IMR-90 (cell line): ENCODE data around the gene ALCAM. TPM values are rescaled to one million over a fixed set of nuclear protein-coding genes. Genes with fewer than 3 reads are reported as not detected.

Experiments used
- ATAC-seq: fragments of 200-7000 bp; cut with Tn5 transposase; 2 replicates; pipeline ENCODE4 v1.9.1; 2020; ENCODE audit warnings: low read depth, mild to moderate bottlenecking, moderate library complexity
- BruUV-seq: library from RNA; stranded (reverse); fragments of 400-500 nt; replicated peaks from 2 replicates; lab custom pipeline; 2021; lab: Mats Ljungman, UMichigan
- CTCF ChIA-PET: fragments of 300-600 bp; formaldehyde crosslinking; extraction: SDS; loops from one replicate; lab custom pipeline; 2021; ENCODE audit warnings: antibody characterized with exemption; lab: Yijun Ruan, JAX
- POLR2A ChIA-PET: fragments of 300-600 bp; sonication (Branson Sonifier 250); formaldehyde crosslinking; loops from one replicate; lab custom pipeline; 2022; ENCODE audit warnings: antibody characterized with exemption; ENCODE audit not compliant: unreplicated experiment; lab: Charles Lee
- DNase-seq: peaks from one replicate; pipeline ENCODE4 v3.0.0; 2013
- H2AFZ ChIP-seq: replicated peaks from 2 replicates; pipeline ENCODE3; 2013; ENCODE audit warnings: low read length, mild to moderate bottlenecking; ENCODE audit not compliant: poor library complexity
- H2AK5ac ChIP-seq: 2 replicates; pipeline ENCODE4 v1.6.1; 2013; ENCODE audit warnings: low read depth, low read length, inconsistent platforms
- H2AK9ac ChIP-seq: replicated peaks from 2 replicates; pipeline ENCODE3; 2013; ENCODE audit warnings: mild to moderate bottlenecking, low read depth, low read length, moderate library complexity; ENCODE audit not compliant: poor library complexity
- H2BK120ac ChIP-seq: 2 replicates; pipeline ENCODE4 v1.6.1; 2013; ENCODE audit warnings: low read depth, low read length, inconsistent platforms
- H2BK15ac ChIP-seq: 3 replicates; pipeline ENCODE4 v1.6.1; 2013; ENCODE audit warnings: low read depth, low read length, inconsistent platforms
- H2BK20ac ChIP-seq: 2 replicates; pipeline ENCODE4 v1.6.1; 2013; ENCODE audit warnings: low read depth, mild to moderate bottlenecking, inconsistent platforms, low read length, moderate library complexity
- H2BK5ac ChIP-seq: 2 replicates; pipeline ENCODE4 v1.6.1; 2013; ENCODE audit warnings: mild to moderate bottlenecking, low read depth, low read length, inconsistent platforms; ENCODE audit not compliant: poor library complexity, severe bottlenecking
- H3K14ac ChIP-seq: replicated peaks from 2 replicates; pipeline ENCODE4 v1.6.1; 2013; ENCODE audit warnings: low read depth, low read length, inconsistent platforms
- H3K18ac ChIP-seq: 2 replicates; pipeline ENCODE4 v1.6.1; 2013; ENCODE audit warnings: low read depth, low read length, control low read depth
- H3K23ac ChIP-seq: 2 replicates; pipeline ENCODE4 v1.6.1; 2013; ENCODE audit warnings: low read depth, low read length, inconsistent platforms
- H3K27ac ChIP-seq: 2 replicates; pipeline ENCODE4 v1.5.1; 2013; ENCODE audit warnings: mild to moderate bottlenecking, control low read depth, low read length; ENCODE audit not compliant: insufficient read depth
- H3K27me3 ChIP-seq: 2 replicates; pipeline ENCODE4 v1.6.1; 2013; ENCODE audit warnings: low read length; ENCODE audit not compliant: control insufficient read depth, insufficient read depth
- H3K36me3 ChIP-seq: 2 replicates; pipeline ENCODE4 v1.6.1; 2013; ENCODE audit warnings: low read length, mixed read lengths; ENCODE audit not compliant: control insufficient read depth, insufficient read depth
- H3K4ac ChIP-seq: 2 replicates; pipeline ENCODE4 v1.6.1; 2013; ENCODE audit warnings: low read depth, low read length, inconsistent platforms
- H3K4me1 ChIP-seq: 2 replicates; pipeline ENCODE4 v1.6.1; 2013; ENCODE audit warnings: low read length, mixed read lengths; ENCODE audit not compliant: control insufficient read depth, insufficient read depth
- H3K4me2 ChIP-seq: 2 replicates; pipeline ENCODE4 v1.6.1; 2013; ENCODE audit warnings: low read depth, mild to moderate bottlenecking, control low read depth, low read length, moderate library complexity
- H3K4me3 ChIP-seq: 2 replicates; pipeline ENCODE4 v1.5.1; 2013; ENCODE audit warnings: low read depth, mild to moderate bottlenecking, control low read depth, low read length, moderate library complexity; ENCODE audit not compliant: insufficient read depth
- H3K56ac ChIP-seq: 2 replicates; pipeline ENCODE4 v1.6.1; 2013; ENCODE audit warnings: low read length, inconsistent platforms; ENCODE audit not compliant: insufficient read depth; ENCODE audit errors: extremely low read depth
- H3K79me1 ChIP-seq, 2 experiments: 2 replicates each; pipeline ENCODE4 v1.6.1; 2013; ENCODE audit warnings: low read length in 2 of 2, inconsistent platforms in 1 of 2, low read depth in 1 of 2
- H3K9ac ChIP-seq: 2 replicates; pipeline ENCODE4 v1.6.1; 2013; ENCODE audit warnings: low read depth, low read length, control low read depth
- H3K9me1 ChIP-seq: 2 replicates; pipeline ENCODE4 v1.6.1; 2013; ENCODE audit warnings: low read length, inconsistent platforms; ENCODE audit not compliant: insufficient read depth
- H3K9me3 ChIP-seq: 2 replicates; pipeline ENCODE4 v1.6.1; 2013; ENCODE audit warnings: low read length; ENCODE audit not compliant: control insufficient read depth, insufficient read depth
- H4K20me1 ChIP-seq: 2 replicates; pipeline ENCODE4 v1.6.1; 2013; ENCODE audit warnings: low read length, inconsistent platforms; ENCODE audit not compliant: insufficient read depth
- H4K5ac ChIP-seq: 2 replicates; pipeline ENCODE4 v1.6.1; 2013; ENCODE audit warnings: mild to moderate bottlenecking, low read depth, low read length, control low read depth
- H4K8ac ChIP-seq, 2 experiments: 2 replicates each; pipeline ENCODE4 v1.6.1; 2013; ENCODE audit warnings: low read depth in 2 of 2, low read length in 2 of 2, control low read depth in 1 of 2, inconsistent platforms in 1 of 2
- H4K91ac ChIP-seq: 2 replicates; pipeline ENCODE4 v1.6.1; 2013; ENCODE audit warnings: low read depth, low read length, inconsistent platforms; ENCODE audit not compliant: insufficient read depth
- BHLHE40 ChIP-seq: fragments of 150-350 bp; IDR thresholded peaks from 2 replicates; pipeline ENCODE4 v1.6.1; 2016; ENCODE audit warnings: mild to moderate bottlenecking, low read depth, low read length
- CHD1 ChIP-seq: IDR thresholded peaks from 2 replicates; pipeline ENCODE4 v1.6.1; 2012; ENCODE audit warnings: low read depth, low read length, improper control_type of control experiment
- MAZ ChIP-seq: IDR thresholded peaks from 2 replicates; pipeline ENCODE4 v1.6.1; 2012; ENCODE audit warnings: low read depth, mild to moderate bottlenecking, low read length, improper control_type of control experiment, moderate library complexity, borderline replicate concordance
- NFE2L2 ChIP-seq: fragments of 150-350 bp; IDR thresholded peaks from 2 replicates; pipeline ENCODE4 v1.6.1; 2016; ENCODE audit warnings: low read depth, mild to moderate bottlenecking, low read length
- POLR2A ChIP-seq: IDR thresholded peaks from 2 replicates; pipeline ENCODE4 v1.6.1; 2012; ENCODE audit warnings: mild to moderate bottlenecking, low read depth, low read length
- RAD21 ChIP-seq: IDR thresholded peaks from 2 replicates; pipeline ENCODE4 v1.6.1; 2012; ENCODE audit warnings: low read length, improper control_type of control experiment
- WGBS, 2 experiments: methylation state at CpG; one replicate each; pipeline versions ENCODE4 v1.1.5 to v1.1.7; 2013; ENCODE audit warnings: missing lambda C conversion rate in 2 of 2; ENCODE audit not compliant: insufficient read length in 1 of 2; ENCODE audit errors: extremely low coverage in 2 of 2; 5-methylcytosine and 5-hydroxymethylcytosine counted together
- dilution Hi-C: fragments of 300-500 bp; cut with HindIII; formaldehyde crosslinking; loops from one replicate; pipeline ENCODE4 v1.14.3; 2018; ENCODE audit warnings: low sequenced_read_pairs; ENCODE audit not compliant: unreplicated experiment
- in situ Hi-C: fragments of 300-500 bp; cut with MboI; formaldehyde crosslinking; loops from 3 replicates; pipeline ENCODE4 v1.14.3; 2019; ENCODE audit warnings: low sequenced_read_pairs, inconsistent platforms, mixed read lengths
- intact Hi-C: fragments of 100-400 bp; cut with micrococcal nuclease; formaldehyde crosslinking; loops from 2 replicates; pipeline ENCODE4 v1.10.0; 2022
- polyA plus RNA-seq, 3 experiments: library from polyadenylated mRNA; depleted of rRNA; stranded (reverse); fragments of >200 nt; gene quantifications; 2 replicates each; pipeline ENCODE4 v1.2.3, GENCODE V29; 2012; ENCODE audit warnings: low replicate concordance in 1 of 3
- total RNA-seq: library from RNA; depleted of rRNA; stranded (reverse); fragments of >200 nt; gene quantifications from 2 replicates; pipeline ENCODE4 v1.2.3, GENCODE V29; 2012
- TF ChIP-seq, protein P1 (sequence below): fragments of 150-350 bp; IDR thresholded peaks from 2 replicates; pipeline ENCODE4 v1.6.1; 2017; ENCODE audit warnings: mild to moderate bottlenecking, antibody characterized with exemption, low read length, low read depth
- TF ChIP-seq, protein P2 (sequence below): fragments of 150-350 bp; IDR thresholded peaks from 2 replicates; pipeline ENCODE4 v1.6.1; 2016; ENCODE audit warnings: low read depth, mild to moderate bottlenecking, low read length, moderate library complexity, borderline replicate concordance

Gene ALCAM
- total and polyA plus RNA-seq, 2 of the 4 experiments (the other 2 are of a cell fraction): 117 to 423 TPM

DNA sequence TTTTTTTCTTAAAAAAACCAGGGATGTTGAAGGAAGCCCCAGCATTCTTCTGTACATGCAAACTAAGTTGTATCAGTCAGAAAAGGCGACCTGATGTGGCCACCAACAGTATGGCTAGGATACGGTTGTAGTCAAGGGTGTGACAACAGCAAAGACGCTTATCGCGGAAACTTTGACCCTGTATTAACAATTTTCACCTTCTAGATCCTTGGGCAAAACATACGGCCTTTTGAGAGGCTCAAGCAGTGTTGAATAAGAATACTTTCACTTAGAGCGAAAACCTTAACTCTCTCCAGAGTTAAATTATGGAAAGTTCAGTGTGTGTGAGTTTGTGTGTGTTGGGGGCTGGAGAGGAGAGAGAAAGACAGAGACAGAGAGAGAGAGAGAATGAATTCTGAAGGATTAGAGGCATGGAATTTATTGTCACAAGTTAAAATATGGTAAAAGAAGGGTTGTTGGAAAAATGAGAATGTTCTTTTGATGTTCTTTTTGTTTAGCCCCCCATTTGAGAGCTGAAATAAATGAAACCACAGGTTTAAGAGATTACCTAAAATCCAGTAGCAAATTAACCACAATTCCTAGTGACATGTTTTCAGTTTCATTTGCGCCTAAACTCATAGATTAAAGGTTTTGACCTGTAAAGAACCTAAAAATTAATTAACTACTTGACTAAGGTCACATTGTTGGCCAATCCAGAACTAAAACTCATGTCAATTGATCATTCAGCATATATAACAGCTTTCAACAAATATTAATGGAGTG is 9.2 kb downstream of the ALCAM start (continued):
- TF ChIP-seq BHLHE40: no peak
- TF ChIP-seq POLR2A: no peak

DNA sequence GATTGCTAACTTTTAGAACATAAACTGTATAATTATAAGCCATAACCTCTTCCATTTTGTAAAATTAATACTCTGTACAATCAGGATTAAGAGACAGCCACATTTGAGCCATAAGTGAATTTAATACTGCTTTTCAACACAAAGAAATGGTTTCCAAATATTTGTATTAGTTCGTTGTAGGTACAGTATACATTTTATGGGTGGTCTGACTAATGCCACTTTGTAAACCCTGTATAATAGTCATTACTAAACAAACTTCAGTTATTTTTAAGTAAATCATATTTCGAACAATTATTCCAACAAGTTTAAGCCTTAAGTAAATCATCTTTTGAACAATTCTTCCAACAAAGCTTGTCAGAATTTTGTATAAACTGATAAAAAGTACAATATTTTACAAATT is 11.0 kb downstream of the ALCAM start:
- no peak overlapping the region for H3K18ac ChIP-seq
- DNase-seq (no peak), ATAC-seq (no peak)
- WGBS, 2 experiments: no CpG with 5 or more reads among the region's 2 CpGs
- dilution Hi-C loops: no loop called here
- H4K91ac ChIP-seq: no peak overlapping the region
- no TSS peak for BruUV-seq
- H3K9me1 ChIP-seq: 0 out of 2 replicates have a peak, but pooled peaks cover 3% of the 10 kb centered on the region
- no peak overlapping the region for H3K4me2 ChIP-seq
- peaks cover 3% of the 10 kb centered on the region; the same call in 1 of the 2 replicates for H3K4me1 ChIP-seq
- POLR2A ChIA-PET: no interaction called here
- H3K56ac ChIP-seq: no peak overlapping the region
- TF ChIP-seq CHD1 (no peak), RAD21 (no peak), MAZ (no peak), POLR2A (no peak), NFE2L2 (no peak)
- TF ChIP-seq, protein P1, sequence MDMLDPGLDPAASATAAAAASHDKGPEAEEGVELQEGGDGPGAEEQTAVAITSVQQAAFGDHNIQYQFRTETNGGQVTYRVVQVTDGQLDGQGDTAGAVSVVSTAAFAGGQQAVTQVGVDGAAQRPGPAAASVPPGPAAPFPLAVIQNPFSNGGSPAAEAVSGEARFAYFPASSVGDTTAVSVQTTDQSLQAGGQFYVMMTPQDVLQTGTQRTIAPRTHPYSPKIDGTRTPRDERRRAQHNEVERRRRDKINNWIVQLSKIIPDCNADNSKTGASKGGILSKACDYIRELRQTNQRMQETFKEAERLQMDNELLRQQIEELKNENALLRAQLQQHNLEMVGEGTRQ: no peak
- TF ChIP-seq, protein P2, sequence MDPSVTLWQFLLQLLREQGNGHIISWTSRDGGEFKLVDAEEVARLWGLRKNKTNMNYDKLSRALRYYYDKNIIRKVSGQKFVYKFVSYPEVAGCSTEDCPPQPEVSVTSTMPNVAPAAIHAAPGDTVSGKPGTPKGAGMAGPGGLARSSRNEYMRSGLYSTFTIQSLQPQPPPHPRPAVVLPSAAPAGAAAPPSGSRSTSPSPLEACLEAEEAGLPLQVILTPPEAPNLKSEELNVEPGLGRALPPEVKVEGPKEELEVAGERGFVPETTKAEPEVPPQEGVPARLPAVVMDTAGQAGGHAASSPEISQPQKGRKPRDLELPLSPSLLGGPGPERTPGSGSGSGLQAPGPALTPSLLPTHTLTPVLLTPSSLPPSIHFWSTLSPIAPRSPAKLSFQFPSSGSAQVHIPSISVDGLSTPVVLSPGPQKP: no peak
- no peak overlapping the region for H2AFZ ChIP-seq
- H2BK15ac ChIP-seq: no peak overlapping the region
- H3K4ac ChIP-seq: no peak overlapping the region
- 0 out of 2 replicates have a peak, but pooled peaks cover 1% of the 10 kb centered on the region for H3K36me3 ChIP-seq
- H3K23ac ChIP-seq: no peak overlapping the region
- H3K9ac ChIP-seq: no peak overlapping the region
- no peak overlapping the region for H3K14ac ChIP-seq
- intact Hi-C loops: no loop called here
- no peaks in the 10 kb centered on the region for H3K9me3 ChIP-seq
- H2BK120ac ChIP-seq: no peak overlapping the region
- peaks cover under 1 to 26% of the 10 kb centered on the region in 2 experiments; a peak in 2 of 4 replicates for H3K79me1 ChIP-seq
- CTCF ChIA-PET: no interaction called here
- no peak overlapping the region for H3K27ac ChIP-seq
- H4K5ac ChIP-seq: no peak overlapping the region
- H4K20me1 ChIP-seq: no peaks in the 10 kb centered on the region; the same call in 1 of the 2 replicates
- no peak overlapping the region for H2BK20ac ChIP-seq
- no peaks in the 10 kb centered on the region for H3K27me3 ChIP-seq
- H3K4me3 ChIP-seq: no peak overlapping the region
- in situ Hi-C loops: loop anchor here (5.0 kb wide), 1 partner anchor 135 kb away; no protein-coding TSS in a partner anchor
- no peak overlapping the region for H2AK9ac ChIP-seq
- H4K8ac ChIP-seq: no peak overlapping the region; a peak in 1 of 4 replicates
- H2AK5ac ChIP-seq: no peak overlapping the region
- peak overlapping the region; percentile 50 for H2BK5ac ChIP-seq
